Measurements from ENCODE around the gene RPS16.

Gene RPS16

DNA sequence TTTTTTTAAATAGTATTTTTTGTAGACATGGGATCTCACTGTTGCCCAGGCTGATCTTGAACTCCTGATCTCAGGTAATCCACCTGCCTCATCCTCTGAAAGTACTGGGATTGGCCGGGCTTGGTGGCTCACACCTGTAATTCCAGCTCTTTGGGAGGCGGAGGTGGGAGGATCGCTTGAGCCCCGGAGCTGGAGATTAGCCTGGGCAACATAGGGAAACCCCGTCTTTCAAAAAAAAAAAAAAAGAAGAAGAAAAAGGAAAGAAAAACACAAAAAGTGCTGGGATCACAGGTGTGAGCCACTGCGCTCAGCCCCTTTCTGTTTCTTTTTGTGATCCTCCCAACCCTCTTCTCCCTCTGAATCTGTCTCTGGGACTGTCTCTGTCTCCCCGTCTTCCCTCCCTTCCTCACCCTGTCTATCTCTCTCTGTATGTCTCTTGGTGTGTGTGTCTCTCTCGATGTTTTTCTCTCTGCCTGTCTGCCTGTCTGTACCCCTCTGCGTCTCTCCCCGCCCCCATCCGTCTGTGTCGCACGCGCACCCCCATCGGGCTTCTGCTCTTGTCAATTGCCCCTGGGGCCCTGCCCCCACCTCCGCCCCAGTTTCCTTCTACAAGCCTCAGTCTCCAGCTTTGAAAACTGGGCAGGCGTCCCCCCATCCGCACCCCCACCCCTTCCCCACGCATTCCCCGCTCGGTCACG lies 29.6 kb downstream of the RPS16 start:
- no peak for DNase-seq

DNA sequence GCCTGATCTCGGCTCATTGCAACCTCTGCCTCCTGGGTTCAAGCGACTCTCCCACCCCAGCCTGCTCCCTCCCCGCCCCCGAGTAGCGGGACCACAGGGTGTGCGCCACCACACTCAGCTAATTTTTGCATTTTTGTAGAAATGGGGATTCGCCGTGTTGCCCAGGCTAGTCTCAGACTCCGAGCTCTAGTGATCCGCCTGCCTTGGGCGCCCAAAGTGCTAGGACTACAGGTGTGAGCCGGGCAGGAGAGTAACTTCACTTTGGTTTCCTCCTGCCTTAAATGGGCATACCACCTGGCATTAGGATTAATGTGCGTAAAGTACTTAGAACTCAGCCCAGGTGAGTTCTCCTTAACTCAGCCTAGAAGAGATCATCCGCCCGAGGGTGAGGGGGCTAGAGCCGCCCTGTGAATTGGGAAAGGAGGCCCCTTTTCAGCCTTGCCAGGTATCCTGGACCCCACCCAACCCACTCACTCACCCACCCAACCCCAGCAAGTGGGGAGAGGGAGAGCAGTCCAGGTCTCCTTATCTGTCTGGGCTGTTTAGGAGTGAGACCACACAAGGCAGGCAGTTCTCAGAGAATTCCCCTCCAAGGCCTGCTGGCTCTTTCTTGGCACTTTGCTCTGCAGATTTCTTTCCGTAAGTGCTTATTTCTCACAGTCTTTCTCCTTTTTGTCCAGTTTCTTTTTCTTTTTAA lies 30.3 kb downstream of the RPS16 start:
- DNase-seq: no peak

DNA sequence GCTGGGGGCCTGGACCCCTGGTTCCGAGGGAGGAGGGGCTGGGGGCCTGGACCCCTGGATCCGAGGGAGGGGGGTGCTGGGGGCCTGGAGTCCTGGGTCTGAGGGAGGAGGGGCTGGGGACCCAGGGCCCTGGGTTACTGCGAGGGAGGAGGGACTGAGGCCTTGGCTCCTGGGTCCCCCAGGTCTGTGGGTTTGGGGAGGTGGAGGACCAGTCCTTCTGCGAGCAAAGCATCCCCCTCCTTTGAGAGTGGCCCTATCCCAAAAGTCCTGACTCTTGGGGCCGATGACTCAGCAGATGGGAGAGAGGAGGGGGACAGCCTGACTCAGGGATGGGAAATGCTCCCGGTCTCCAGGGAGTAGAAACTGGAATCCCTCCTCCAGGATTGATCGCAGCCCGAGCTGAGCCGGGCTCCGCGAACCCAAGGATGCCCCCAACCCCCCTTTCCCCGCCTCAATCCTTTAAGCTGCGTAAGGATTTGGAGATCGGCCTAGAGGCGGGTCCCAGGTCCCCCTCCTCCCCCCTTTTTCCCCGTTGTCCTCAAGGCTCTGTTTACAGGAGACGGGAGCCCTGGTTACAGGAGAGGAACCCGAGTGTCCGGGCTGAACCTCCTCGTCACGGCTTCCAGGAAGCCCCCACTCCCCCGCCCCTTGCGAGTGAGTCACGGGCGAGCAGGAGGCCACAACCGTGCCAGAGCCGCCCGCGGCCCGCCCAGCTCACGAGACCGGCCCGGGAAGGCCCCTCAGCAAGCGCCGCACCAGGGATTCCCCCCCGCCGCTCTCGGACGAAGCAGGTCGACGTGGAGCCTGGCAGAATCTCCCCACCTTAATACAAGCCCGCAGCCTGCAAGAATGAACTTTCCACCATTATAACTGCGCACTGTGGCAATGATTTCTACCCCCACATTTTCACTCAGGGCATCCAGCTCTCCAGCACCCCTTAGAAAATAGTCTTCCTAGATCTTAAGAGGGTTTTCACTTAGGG lies 32.1 kb downstream of the RPS16 start:
- DNase-seq: no peak

DNA sequence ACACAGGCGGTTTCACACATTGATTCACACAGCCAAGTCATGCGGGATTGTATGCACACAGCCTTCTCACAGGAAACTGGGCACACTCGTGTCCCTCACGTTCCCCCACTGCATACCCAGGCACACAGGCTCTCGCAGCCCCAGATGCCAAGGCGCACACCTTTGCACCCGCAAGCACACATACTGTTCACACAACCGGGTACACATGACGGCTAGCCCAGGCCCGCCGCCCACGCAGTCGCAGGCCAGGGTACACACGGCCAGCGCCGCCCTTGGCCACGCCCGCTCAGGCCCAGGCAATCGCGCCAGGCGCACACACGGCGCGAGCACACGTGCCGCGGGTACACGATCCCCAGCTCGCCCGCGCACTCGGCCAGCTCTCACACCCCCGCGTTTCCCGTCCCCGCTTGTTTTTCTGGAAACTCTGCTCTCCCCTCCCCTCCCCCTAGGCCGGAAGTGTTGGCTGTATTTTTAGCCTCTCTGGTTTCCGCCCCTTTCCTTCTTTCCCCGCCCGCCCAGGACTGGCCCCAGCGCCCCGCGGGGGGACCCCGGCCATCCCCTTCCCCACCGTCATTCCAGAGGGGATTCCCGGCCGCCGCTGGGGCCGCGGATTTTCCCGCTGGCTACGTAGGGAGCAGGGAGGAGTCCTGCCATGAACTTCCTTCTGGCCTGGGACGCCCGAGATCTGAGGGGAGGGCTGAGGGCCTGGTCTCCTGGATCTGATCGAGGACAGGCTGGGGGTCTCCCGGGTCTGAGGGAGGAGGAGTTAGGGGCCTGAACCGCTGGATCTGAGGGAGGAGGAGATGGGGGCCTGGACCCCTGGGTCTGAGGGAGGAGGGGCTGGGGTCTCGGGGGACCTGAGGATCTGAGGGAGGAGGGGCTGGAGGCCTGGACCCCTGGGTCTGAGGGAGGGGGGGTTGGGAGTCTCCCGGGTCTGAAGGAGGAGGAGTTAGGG lies 33.1 kb downstream of the RPS16 start:
- peak; percentile 85 for DNase-seq

DNA sequence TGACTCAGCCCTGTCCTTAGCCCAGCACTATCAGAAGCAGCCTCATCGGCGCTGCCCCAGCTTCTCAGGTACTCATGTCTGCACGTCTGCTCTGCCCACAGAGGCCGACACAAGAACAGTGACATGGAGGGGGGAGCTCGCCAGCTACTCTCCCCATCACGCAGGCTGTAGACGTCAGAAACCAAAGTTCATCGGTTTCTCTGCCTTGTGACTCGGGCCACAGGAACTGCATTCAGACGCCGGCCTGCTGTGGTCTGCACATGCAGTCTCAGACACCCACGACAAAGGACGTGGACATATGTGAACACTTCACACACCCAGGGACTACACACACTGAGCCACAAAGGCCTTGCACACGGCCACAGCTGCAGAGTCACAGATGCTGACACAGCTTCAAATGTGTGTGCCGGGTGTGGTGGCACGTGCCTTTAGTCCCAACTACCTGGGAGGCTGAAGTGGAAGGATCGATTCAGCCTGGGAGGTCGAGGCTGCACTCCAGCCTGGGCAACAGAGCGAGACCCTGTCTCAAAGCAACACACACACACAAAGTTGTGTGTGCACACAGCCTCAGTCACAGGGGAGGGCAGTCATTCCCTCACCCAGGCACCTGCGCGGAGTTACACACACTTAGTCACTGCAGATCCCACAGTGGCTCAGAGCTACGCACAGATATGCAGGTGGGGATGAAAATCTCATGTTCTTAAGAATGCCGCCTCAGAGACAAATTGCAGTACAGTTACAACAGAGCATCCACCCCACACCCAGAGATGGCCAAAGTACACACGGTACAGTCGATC lies 34.0 kb downstream of the RPS16 start:
- no peak for DNase-seq

DNA sequence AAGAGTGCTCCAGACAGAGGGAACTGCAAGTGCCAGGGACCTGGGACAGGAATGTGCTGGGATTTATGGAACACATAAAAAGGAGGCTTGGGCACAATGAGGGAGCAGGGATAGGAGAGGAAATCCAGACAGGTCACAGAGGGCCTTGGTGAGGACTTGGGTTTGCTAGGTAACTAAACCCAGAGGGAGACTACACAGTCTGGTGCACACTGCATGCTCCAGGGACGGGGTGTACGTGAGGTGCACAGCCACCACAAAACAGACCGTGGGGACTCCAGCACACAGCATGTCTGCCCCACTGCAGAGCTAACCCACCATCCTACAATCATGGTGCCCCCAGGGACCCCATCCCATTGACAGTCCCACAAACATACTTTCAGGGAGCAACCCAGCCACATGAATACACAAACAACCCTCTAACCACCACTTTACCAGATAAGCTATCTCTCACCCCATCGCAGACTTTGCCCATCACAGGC lies 34.6 kb downstream of the RPS16 start:
- no peak for DNase-seq

DNA sequence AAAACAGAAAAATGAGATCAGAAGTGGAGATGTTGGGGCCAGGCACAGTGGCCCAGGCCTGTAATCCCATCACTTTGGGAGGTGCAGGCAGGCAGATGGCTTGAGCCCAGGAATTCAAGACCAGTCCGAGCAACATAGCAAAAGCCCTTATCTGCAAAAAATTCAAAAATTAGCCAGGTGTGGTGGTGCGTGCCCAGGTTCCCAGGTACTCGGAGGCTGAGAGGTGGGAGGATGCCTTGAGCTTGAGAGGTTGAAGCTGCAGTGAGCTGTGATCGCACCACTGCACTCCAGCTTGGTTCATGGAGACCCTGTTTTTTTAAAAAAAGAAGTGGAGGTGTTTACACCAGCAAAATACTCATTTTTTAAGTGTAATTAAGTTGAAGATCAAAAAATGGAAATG lies 35.7 kb downstream of the RPS16 start:
- DNase-seq: no peak

DNA sequence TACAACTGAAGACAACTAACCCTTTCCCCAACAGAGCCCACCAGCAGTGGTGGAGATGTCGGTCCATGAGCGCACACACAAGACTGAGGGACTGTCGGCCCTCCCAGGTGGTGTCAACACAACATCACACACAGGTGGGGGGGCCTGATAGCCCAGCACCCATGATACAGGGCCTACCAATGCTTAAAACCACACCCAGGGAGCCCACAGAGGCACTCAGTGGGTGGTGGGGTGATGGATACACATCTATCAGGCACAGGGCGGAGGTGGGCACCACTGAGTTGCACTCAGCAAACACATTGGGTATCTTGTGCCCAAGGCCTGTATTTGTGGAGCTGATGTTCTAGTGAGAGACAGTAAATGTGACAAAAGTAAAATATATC lies 36.1 kb downstream of the RPS16 start:
- DNase-seq: no peak

DNA sequence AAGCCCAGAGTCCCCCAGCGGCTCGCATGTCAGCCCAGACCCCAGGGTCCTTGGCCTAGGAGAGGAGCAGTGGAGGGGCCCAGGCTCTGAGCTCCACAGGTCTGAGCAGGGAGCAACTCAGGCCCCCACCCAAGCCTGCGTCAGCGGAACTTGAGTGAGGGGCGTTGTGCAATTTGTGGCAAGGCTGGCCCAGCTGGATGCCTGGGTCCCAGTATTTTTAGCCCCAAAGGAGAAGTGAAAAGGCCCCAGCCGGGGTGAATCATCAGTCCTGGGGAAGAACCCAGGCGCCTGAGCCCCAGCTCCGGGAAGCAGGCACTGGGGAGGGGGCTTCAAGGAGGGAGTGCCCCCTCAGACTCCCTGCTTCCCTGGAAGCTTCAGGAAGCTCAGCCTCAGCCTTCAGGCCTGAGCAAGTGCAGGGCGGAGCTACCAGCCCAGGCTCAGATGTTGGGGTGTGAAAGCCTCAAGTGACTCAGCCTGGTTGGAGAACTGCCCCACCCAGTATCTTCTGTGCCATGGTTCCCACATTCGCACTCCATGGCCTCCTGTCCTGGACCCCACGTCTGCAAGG lies 37.4 kb downstream of the RPS16 start:
- no peak for DNase-seq

DNA sequence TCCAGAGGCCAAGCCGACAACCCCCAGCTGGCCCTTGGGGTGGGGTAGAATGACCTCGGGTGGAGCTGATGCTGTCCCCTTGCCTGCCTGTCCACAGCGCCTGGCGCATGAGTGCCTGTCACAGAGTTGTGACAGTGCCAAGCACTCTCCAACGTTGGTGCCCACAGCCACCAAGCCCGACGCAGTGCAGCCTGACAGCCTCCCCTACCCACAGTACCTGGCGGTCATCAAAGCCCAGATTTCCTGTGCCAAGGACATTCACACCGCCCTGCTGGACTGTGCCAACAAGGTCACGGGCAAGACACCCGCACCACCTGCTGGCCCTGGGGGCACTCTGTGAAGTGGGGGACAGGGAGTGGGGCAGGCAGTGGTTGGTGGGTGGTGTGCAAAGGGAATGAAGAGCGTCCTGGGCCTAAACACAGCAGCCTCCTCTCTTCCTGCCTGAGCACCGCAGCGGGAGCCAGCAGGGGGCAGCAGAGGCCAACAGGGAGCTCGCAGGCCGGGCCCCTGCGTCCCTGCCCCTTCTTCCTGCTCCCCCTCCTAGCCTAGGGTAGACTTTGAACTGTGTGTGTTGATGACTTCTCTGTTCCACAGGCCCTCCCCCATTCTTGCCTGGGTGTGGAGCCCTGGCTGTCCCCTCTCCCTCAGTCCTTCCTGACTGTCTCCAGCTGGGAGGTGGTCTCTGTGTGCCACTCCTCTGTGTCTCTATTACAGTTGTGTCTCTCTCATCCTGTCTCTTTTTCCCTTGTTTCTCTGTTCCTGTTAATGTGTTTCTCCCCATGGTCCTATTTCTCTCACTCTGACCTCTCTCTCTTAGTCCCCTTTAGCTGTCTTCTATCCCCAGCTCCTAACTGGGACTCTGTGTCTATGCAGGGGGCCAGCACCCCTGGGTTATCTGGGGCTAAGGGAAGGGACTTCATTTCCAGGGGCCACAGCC lies 38.1 kb downstream of the RPS16 start:
- peak; percentile 81 for DNase-seq

DNA sequence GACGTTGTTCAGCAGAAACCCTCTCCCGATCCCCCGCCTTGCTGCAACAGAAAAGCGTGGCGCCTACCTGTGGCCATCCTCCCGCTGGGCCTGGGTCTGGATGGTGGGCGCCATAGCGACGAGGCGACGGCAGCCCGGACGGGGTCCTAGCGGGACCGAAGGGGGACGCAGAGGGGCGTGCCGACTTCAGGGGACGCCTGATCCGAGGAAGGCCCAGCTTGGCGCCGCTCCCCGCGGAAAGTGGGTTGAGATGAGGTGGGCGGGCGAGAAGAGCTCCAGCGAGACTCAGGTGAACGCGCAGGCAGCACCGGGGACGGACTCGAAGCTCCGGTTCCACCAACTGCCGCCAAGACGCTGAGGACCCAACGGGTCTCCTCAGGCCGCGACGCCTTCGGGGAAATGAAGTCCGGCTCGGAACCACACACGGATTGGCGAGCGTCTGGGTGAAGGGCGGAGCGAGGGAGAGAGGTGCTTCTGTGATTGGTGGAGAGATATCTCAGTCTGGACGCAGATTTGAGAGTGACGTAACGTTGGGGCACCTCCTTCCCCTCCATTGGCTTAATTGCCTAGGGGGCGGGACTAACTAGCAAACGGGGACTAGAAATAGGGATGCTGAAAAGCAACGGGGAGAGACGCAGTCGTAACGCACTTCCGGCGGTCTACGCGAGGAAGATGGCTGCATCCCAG lies 44.9 kb downstream of the RPS16 start, which contains the start of the genes MED29 and PAF1:
TSS of gene MED29 (plus strand) at position 628 of the 687 bp plus-strand sequence. CDS start at position 673, 45 bp downstream.
TSS of gene PAF1 (minus strand) at position 356 of the 687 bp plus-strand sequence. CDS start at position 114, 242 bp downstream.
- DNase-seq: peak; percentile 100

DNA sequence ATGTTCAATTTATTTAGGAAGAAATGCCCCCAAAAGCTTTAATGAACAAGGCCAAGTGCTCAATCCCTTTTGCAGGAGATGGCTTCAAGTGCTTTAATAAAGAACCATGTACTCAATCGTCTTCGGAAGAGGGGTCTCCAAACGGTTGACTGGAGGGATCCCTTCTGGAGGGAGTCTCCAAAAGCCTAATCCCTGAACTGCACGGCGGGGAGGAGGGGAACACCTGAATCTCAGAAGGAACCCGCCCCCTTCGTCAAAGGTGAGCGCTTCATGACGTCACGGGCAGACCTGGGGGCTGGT lies 45.3 kb downstream of the RPS16 start:
- no peak for DNase-seq

DNA sequence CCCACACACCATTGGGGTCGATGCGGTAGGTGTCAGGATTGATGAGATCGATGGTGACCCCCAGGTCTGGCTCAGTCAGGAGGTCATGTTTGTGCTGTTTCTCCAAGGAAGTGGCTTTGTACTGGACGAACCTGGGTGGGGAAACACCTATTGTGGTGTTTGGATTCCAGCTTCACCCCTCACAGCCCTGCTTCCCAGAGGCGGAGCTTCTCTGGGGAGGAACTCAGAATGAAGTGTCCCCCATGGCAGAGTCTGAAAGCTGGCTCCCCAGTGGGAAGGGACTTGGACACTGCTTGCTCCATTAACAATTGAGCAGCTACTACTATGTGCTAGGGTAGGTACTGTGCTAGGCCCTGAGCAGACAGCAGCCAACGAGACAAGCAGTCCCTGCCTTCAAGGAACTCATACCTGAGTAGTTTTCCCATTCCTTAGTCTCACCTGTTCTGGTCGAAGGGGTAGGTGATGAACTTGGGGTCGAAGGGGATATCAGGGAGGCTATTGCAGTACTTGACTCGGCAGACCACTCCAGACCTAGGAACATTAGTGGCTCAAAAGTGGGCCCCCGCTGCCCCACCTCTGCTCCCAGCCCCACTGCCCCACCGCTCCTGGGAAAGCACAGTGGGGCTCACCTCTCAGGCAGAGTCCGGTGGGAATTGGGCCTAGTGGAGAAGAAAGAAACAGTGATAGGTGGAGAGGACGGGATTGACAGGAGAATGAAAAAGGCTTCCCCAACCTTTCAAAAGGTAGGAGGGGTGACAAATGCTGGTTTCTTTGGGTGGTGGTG lies 45.9 kb downstream of the RPS16 start:
- no peak for DNase-seq

DNA sequence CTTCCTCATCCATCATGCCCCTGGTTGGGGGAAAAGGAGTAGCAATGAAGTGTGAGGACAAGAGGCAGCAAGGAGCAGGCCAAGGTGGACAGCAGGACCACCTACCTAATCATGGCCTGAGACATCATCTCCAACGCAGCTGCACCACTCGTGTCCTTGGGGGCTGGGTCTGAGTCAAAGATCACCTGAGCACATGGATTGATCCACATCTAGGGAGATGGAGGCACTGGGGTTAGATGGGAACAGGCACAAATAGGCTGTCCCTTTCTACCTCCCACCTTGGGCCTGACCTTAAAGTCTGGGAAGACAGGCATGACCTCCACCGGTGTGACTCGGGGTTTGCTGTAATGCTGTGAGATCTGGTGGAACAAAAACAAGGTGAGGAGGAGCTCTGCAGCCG lies 47.1 kb downstream of the RPS16 start:
- DNase-seq: no peak

DNA sequence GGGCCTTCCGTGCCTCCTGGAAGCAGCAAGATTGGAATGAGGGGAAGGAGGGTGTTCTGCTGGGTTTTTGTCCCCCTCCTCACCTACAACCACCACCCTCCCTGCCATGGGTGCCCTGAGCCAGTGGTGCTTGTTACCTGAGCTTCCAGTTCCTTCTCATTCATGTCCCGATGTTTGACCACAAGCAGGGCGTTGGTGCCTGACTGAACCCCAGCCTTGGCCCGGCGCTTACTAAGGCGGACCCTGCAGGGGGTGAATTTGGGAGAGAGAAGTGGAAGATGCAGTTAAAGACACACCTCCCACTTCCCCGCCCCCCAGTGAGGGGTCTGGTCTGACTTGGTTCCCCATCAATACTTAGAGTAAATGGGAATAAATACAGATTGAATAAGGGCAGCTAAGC lies 49.2 kb downstream of the RPS16 start:
- DNase-seq: no peak

DNA sequence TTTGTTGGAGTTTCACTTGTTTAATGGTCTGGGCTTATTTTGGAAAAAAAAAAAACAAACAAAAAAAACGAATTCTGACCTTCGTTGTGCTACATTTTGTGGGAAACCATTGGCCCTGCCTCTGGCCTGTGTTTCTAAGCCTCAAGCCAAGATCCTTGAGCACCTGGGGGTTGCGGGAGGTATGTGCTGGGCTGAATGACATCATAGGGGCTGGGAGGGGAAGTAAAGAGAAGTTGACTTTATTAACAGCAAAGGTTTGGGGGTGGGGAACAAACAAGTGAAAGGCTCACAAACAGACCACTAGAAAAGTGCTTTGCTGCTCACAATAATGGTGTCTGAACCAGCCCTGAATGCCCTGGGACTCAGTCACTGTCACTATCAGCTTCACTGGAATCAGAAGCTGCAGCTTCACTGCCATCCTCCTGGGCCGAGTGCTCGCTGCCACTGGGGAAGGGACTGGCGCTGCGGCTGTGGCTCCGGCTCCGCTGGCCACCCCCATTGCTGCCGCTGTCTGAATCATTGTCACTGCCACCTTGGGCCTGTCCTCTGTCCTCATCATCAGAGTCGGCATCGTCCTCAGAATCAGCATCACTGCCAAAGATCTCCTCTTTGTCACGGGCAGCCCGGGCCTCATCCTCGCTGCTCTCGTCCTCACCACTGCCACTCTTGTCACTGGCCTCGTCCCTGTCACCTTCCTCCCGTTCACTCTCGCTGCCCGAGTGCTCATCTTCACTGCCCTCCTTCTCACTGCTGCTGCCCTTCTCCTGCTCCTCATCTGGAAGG lies 49.9 kb downstream of the RPS16 start:
- no peak for DNase-seq

DNA sequence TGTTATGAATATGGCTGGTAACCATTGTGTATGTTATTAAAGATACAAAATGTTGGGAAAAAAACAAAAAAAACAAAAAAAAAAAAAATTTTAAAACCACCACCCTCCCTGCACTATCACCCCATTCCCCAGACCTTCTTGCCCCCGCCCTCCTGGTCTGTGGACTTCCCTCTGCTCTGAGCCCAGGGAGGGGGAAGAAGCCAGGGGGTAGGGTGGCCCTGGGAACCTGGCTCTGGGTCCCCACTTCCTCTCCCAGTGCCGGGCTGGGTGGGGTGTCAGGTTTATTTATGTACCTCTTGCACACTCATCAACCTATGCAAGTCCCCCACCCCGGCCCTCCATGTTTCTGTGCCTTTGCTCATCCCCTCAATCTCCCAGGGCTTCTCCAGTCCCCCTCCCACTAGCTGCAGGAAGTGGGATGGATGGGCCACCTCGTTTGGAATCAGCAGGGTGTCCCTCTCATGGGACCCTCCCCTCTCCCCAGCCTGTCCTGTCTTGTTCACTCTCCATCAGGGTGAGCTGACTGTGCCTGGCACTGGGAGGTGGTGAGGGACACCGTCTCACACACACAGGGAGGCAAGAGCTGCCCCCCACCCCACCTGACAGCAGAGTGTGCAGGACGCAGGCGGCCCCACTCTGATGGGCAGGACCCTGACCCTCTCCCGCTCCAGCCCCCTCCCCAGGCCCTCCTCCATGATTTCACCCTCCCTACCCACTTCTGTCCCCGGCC lies 50.7 kb downstream of the RPS16 start:
- DNase-seq: no peak

Data from NCI-H345 (cell line).